Immature natural killer cell (primary cell): ENCODE data around the gene CENATAC. TPM values are rescaled to one million over a fixed set of nuclear protein-coding genes. Genes with fewer than 3 reads are reported as not detected.
"Not testable (repeated sequence)": the region's sequence is repeated elsewhere in the genome, so short reads cannot be mapped to it uniquely, and the experiment has no call there.

ENCODE experiments used
- DNase-seq, 3 donors: peaks; one replicate each; pipeline ENCODE4 v3.0.0; 2022; ENCODE audit warnings: mixed read lengths in 1 of 3
- H3K27ac Mint-ChIP-seq, 6 donors: one replicate each; pipeline ENCODE4 v1.8.0; 2020; ENCODE audit warnings: mixed read lengths in 6 of 6, mild to moderate bottlenecking in 5 of 6, inconsistent platforms in 4 of 6, moderate library complexity in 3 of 6
- H3K27me3 Mint-ChIP-seq, 3 donors: one replicate each; pipeline ENCODE4 v1.8.0; 2020 to 2021; ENCODE audit warnings: low read depth in 3 of 3, mild to moderate bottlenecking in 3 of 3, mixed read lengths in 3 of 3, moderate library complexity in 3 of 3, inconsistent platforms in 1 of 3
- H3K36me3 Mint-ChIP-seq, 3 donors: one replicate each; pipeline ENCODE4 v1.8.0; 2020; ENCODE audit warnings: mixed read lengths in 3 of 3, inconsistent platforms in 2 of 3, mild to moderate bottlenecking in 2 of 3
- H3K4me1 Mint-ChIP-seq, 2 donors: one replicate each; pipeline ENCODE4 v1.8.0; 2020; ENCODE audit warnings: inconsistent platforms in 2 of 2, mild to moderate bottlenecking in 2 of 2, mixed read lengths in 2 of 2, moderate library complexity in 1 of 2
- H3K4me3 Mint-ChIP-seq, 5 donors: one replicate each; pipeline ENCODE4 v1.8.0; 2020; ENCODE audit warnings: mild to moderate bottlenecking in 5 of 5, mixed read lengths in 5 of 5, inconsistent platforms in 3 of 5, moderate library complexity in 3 of 5
- H3K9me3 Mint-ChIP-seq, 6 donors: one replicate each; pipeline ENCODE4 v1.8.0; 2020; ENCODE audit warnings: mild to moderate bottlenecking in 6 of 6, mixed read lengths in 6 of 6, inconsistent platforms in 4 of 6, moderate library complexity in 3 of 6
- polyA plus RNA-seq, 3 donors: library from polyadenylated mRNA; unstranded; fragments of 300-500 nt; fragmentation: Illumina TruSeq; gene quantifications; one replicate each; pipeline ENCODE4 v1.2.3, GENCODE V29; 2021

CENATAC gene
- polyA plus RNA-seq, 3 donors from 2014 or later: 9.1 to 17.1 (median 10.5) TPM

GRCh38 chr11:119038884-119039283 is 40.9 kb downstream of the CENATAC start:
- DNase-seq: no peak
- Mint-ChIP-seq H3K9me3 (no peaks in the 10 kb centered on the region), H3K4me3 (no peak overlapping the region), H3K27me3 (peaks cover 0 to 1% (median 0%) of the 10 kb centered on the region in 3 donors), H3K4me1 (no peaks in the 10 kb centered on the region), H3K27ac (peak overlapping the region in 2 of 6 donors; percentile 3 to 43), H3K36me3 (no peaks in the 10 kb centered on the region)

- not testable (repeated sequence) for H3K27me3 Mint-ChIP-seq, DNase-seq, H3K4me3 Mint-ChIP-seq, H3K27ac Mint-ChIP-seq, H3K9me3 Mint-ChIP-seq, H3K4me1 Mint-ChIP-seq, H3K36me3 Mint-ChIP-seq
Measured at GRCh38 chr11:119039471-119039870, 41.5 kb downstream of the CENATAC start.

GRCh38 chr11:119041821-119042514 is 44.0 kb downstream of the CENATAC start:
- Mint-ChIP-seq H3K27me3 (no peaks in the 10 kb centered on the region), H3K4me3 (no peak overlapping the region), H3K9me3 (no peaks in the 10 kb centered on the region), H3K4me1 (no peaks in the 10 kb centered on the region), H3K27ac (no peak overlapping the region), H3K36me3 (peaks cover 0 to 15% (median 3%) of the 10 kb centered on the region in 3 donors)
- no peak for DNase-seq

GRCh38 chr11:119042927-119043326 is 45.0 kb downstream of the CENATAC start:
- no peak overlapping the region for H3K27ac Mint-ChIP-seq
- peaks cover 4 to 20% (median 7%) of the 10 kb centered on the region in 3 donors for H3K36me3 Mint-ChIP-seq
- no peak for DNase-seq
- no peaks in the 10 kb centered on the region for H3K4me1 Mint-ChIP-seq
- H3K4me3 Mint-ChIP-seq: no peak overlapping the region
- H3K9me3 Mint-ChIP-seq: no peaks in the 10 kb centered on the region
- H3K27me3 Mint-ChIP-seq: no peaks in the 10 kb centered on the region

GRCh38 chr11:119044708-119045107 is 46.8 kb downstream of the CENATAC start:
- H3K4me3 Mint-ChIP-seq: no peak overlapping the region
- peak overlapping the region in 1 of 6 donors; percentile 48 for H3K27ac Mint-ChIP-seq
- H3K36me3 Mint-ChIP-seq: peaks cover 8 to 33% (median 16%) of the 10 kb centered on the region in 3 donors

GRCh38 chr11:119046489-119046888 is 48.6 kb downstream of the CENATAC start:
- Mint-ChIP-seq H3K27ac (no peak overlapping the region), H3K9me3 (no peaks in the 10 kb centered on the region), H3K27me3 (peaks cover 0 to 2% (median 2%) of the 10 kb centered on the region in 3 donors), H3K4me3 (no peak overlapping the region), H3K4me1 (peaks cover 2 to 6% of the 10 kb centered on the region in 2 donors), H3K36me3 (peaks cover 10 to 43% (median 18%) of the 10 kb centered on the region in 3 donors)
- no peak for DNase-seq

More at GRCh38 chr11:119044708-119045107, 46.8 kb downstream of the CENATAC start:
- H3K9me3 Mint-ChIP-seq: no peaks in the 10 kb centered on the region
- H3K4me1 Mint-ChIP-seq: peaks cover 0 to 4% of the 10 kb centered on the region in 2 donors
- no peak for DNase-seq
- peaks cover 0 to 2% (median 0%) of the 10 kb centered on the region in 3 donors for H3K27me3 Mint-ChIP-seq

- peaks cover 13 to 48% (median 18%) of the 10 kb centered on the region in 3 donors for H3K36me3 Mint-ChIP-seq
- DNase-seq: no peak
- H3K27ac Mint-ChIP-seq: peak overlapping the region in 1 of 6 donors; percentile 38
- no peak overlapping the region for H3K4me3 Mint-ChIP-seq
- peaks cover 0 to 2% (median 2%) of the 10 kb centered on the region in 3 donors for H3K27me3 Mint-ChIP-seq
- no peaks in the 10 kb centered on the region for H3K9me3 Mint-ChIP-seq
- H3K4me1 Mint-ChIP-seq: peaks cover 3 to 6% of the 10 kb centered on the region in 2 donors
Measured at GRCh38 chr11:119047205-119047604, 49.3 kb downstream of the CENATAC start.

GRCh38 chr11:119048644-119049043 is 50.7 kb downstream of the CENATAC start:
- Mint-ChIP-seq H3K27ac (peak overlapping the region in 1 of 6 donors; percentile 71), H3K9me3 (no peaks in the 10 kb centered on the region), H3K36me3 (peaks cover 23 to 62% (median 28%) of the 10 kb centered on the region in 3 donors), H3K4me3 (no peak overlapping the region), H3K4me1 (peaks cover 7 to 16% of the 10 kb centered on the region in 2 donors), H3K27me3 (peaks cover 0 to 2% (median 2%) of the 10 kb centered on the region in 3 donors)
- no peak for DNase-seq

GRCh38 chr11:119049081-119049480 is 51.1 kb downstream of the CENATAC start:
- no peaks in the 10 kb centered on the region for H3K9me3 Mint-ChIP-seq
- H3K36me3 Mint-ChIP-seq: peaks cover 27 to 65% (median 31%) of the 10 kb centered on the region in 3 donors
- peaks cover 0 to 2% (median 2%) of the 10 kb centered on the region in 3 donors for H3K27me3 Mint-ChIP-seq
- no peak overlapping the region for H3K4me3 Mint-ChIP-seq
- DNase-seq: no peak
- peaks cover 10 to 17% of the 10 kb centered on the region in 2 donors for H3K4me1 Mint-ChIP-seq
- H3K27ac Mint-ChIP-seq: peak overlapping the region in 1 of 6 donors; percentile 55

GRCh38 chr11:119051440-119052162 is 53.7 kb downstream of the CENATAC start:
- Mint-ChIP-seq H3K36me3 (peaks cover 27 to 52% (median 33%) of the 10 kb centered on the region in 3 donors), H3K4me3 (no peak overlapping the region)
- DNase-seq: no peak

GRCh38 chr11:119052163-119052814 is 54.4 kb downstream of the CENATAC start:
- H3K4me3 Mint-ChIP-seq: no peak overlapping the region

More at GRCh38 chr11:119051440-119052162, 53.7 kb downstream of the CENATAC start:
- H3K27me3 Mint-ChIP-seq: peaks cover 2 to 3% (median 2%) of the 10 kb centered on the region in 3 donors
- peaks cover 28 to 37% of the 10 kb centered on the region in 2 donors for H3K4me1 Mint-ChIP-seq
- no peaks in the 10 kb centered on the region for H3K9me3 Mint-ChIP-seq
- no peak overlapping the region for H3K27ac Mint-ChIP-seq

GRCh38 chr11:119054418-119054817 is 56.5 kb downstream of the CENATAC start:
- Mint-ChIP-seq H3K9me3 (no peaks in the 10 kb centered on the region), H3K4me1 (peaks cover 41 to 50% of the 10 kb centered on the region in 2 donors), H3K4me3 (peak overlapping the region in 3 of 5 donors; percentile 53 to 93 (median 53)), H3K27me3 (peaks cover under 1 to 13% (median 6%) of the 10 kb centered on the region in 3 donors), H3K36me3 (peaks cover 22 to 37% (median 22%) of the 10 kb centered on the region in 3 donors), H3K27ac (peak overlapping the region in 2 of 6 donors; percentile 27 to 38)
- no peak for DNase-seq

More at GRCh38 chr11:119052163-119052814, 54.4 kb downstream of the CENATAC start:
- peak overlapping the region in 3 of 6 donors; percentile 19 to 81 (median 45) for H3K27ac Mint-ChIP-seq
- H3K4me1 Mint-ChIP-seq: peaks cover 30 to 37% of the 10 kb centered on the region in 2 donors
- H3K27me3 Mint-ChIP-seq: peaks cover 2 to 8% (median 5%) of the 10 kb centered on the region in 3 donors
- DNase-seq: no peak
- H3K9me3 Mint-ChIP-seq: no peaks in the 10 kb centered on the region
- H3K36me3 Mint-ChIP-seq: peaks cover 25 to 48% (median 30%) of the 10 kb centered on the region in 3 donors

GRCh38 chr11:119055901-119056300 is 58.0 kb downstream of the CENATAC start:
- peaks cover 41 to 45% of the 10 kb centered on the region in 2 donors for H3K4me1 Mint-ChIP-seq
- peak in 1 of 3 donors; percentile 12 for DNase-seq
- H3K36me3 Mint-ChIP-seq: peaks cover 17 to 29% (median 18%) of the 10 kb centered on the region in 3 donors
- H3K4me3 Mint-ChIP-seq: peak overlapping the region; percentile 87 to 96 (median 92)
- H3K27ac Mint-ChIP-seq: peak overlapping the region; percentile 82 to 98 (median 92)
- H3K27me3 Mint-ChIP-seq: peaks cover 0 to 13% (median 5%) of the 10 kb centered on the region in 3 donors
- no peaks in the 10 kb centered on the region for H3K9me3 Mint-ChIP-seq
